Activated B cell treated with CpG ODN at 0.5 μM for 24 hours (primary cell): ENCODE data around the gene OR8K3. TPM values are rescaled to one million over a fixed set of nuclear protein-coding genes. Genes with fewer than 3 reads are reported as not detected.

Experiments
- ATAC-seq: fragments of 200-7000 bp; cut with Tn5 transposase; one replicate; pipeline ENCODE4 v1.10.0; 2021; ENCODE audit warnings: low read depth, mild to moderate bottlenecking, moderate library complexity
- CTCF ChIA-PET: fragments of 350-600 bp; sonication (Branson Sonifier 250); formaldehyde crosslinking; loops from one replicate; lab custom pipeline; 2021; ENCODE audit warnings: antibody characterized with exemption; lab: Charles Lee
- POLR2A ChIA-PET: fragments of 350-600 bp; sonication (Branson Sonifier 250); formaldehyde crosslinking; loops from one replicate; lab custom pipeline; 2021; ENCODE audit warnings: antibody characterized with exemption; lab: Charles Lee
- DNase-seq: peaks from one replicate; pipeline ENCODE4 v3.0.0; 2022
- H3K27ac Mint-ChIP-seq: one replicate; pipeline ENCODE4 v1.8.0; 2020; ENCODE audit warnings: mixed read lengths
- H3K27me3 Mint-ChIP-seq: one replicate; pipeline ENCODE4 v1.8.0; 2021; ENCODE audit warnings: mixed read lengths
- H3K36me3 Mint-ChIP-seq: one replicate; pipeline ENCODE4 v1.8.0; 2021; ENCODE audit warnings: low read depth, mixed read lengths
- H3K4me1 Mint-ChIP-seq: one replicate; pipeline ENCODE4 v1.8.0; 2021; ENCODE audit warnings: mixed read lengths
- H3K4me3 Mint-ChIP-seq: one replicate; pipeline ENCODE4 v1.8.0; 2020; ENCODE audit warnings: mild to moderate bottlenecking, mixed read lengths
- H3K9me3 Mint-ChIP-seq: one replicate; pipeline ENCODE4 v1.8.0; 2020; ENCODE audit warnings: mixed read lengths
- CTCF ChIP-seq: fragments of 200-600 bp; IDR thresholded peaks from one replicate; pipeline ENCODE4 v1.8.0; 2022; ENCODE audit warnings: antibody characterized with exemption, mild to moderate bottlenecking
- intact Hi-C: fragments of 100-400 bp; cut with micrococcal nuclease; formaldehyde crosslinking; loops from one replicate; pipeline ENCODE4 v1.15.1; 2024
- total RNA-seq: library from RNA; stranded (reverse); gene quantifications from 2 replicates; pipeline ENCODE4 v1.2.3, GENCODE V29; 2022

OR8K3 gene
- total RNA-seq, 1 donor from 2014 or later: not detected

- Mint-ChIP-seq H3K4me1 (no peaks in the 10 kb centered on the region), H3K9me3 (peaks cover 2% of the 10 kb centered on the region), H3K36me3 (no peaks in the 10 kb centered on the region), H3K27ac (no peak within 1 kb of the TSS), H3K27me3 (no peaks in the 10 kb centered on the region), H3K4me3 (no peak within 1 kb of the TSS)
- no peak for DNase-seq
- CTCF ChIA-PET: no interaction called here
- TF ChIP-seq CTCF: no peak
- intact Hi-C loops: no loop called here
- no peak for ATAC-seq
- POLR2A ChIA-PET: no interaction called here
These were observed 39.0 kb downstream of the OR8K3 start, which contains the start of gene OR8J1 for GRCh38 chr11:56353991-56354390. OR8J1 (plus strand) TSS chr11:56354291; CDS start chr11:56360247, 5,956 bp downstream.

Other genes with a start within 250 kb of the OR8K3 start
- gene OR8I2, start 221.8 kb upstream of the OR8K3 start, total RNA-seq: not detected in 2 replicates
- gene OR8H2, start 211.5 kb upstream of the OR8K3 start, total RNA-seq: not detected in 2 replicates
- not detected in 2 replicates for gene OR8H3, start 192.8 kb upstream of the OR8K3 start, total RNA-seq
- not detected in 2 replicates for gene OR8J3, start 174.9 kb upstream of the OR8K3 start, total RNA-seq
- gene OR8K5, start 154.8 kb upstream of the OR8K3 start, total RNA-seq: not detected in 2 replicates
- not detected in 2 replicates for gene OR5J2, start 138.5 kb upstream of the OR8K3 start, total RNA-seq
- not detected in 2 replicates for gene OR5T2, start 80.9 kb upstream of the OR8K3 start, total RNA-seq
- gene OR5T3, start 62.9 kb upstream of the OR8K3 start, total RNA-seq: not detected in 2 replicates
- not detected in 2 replicates for gene OR5T1, start 41.0 kb upstream of the OR8K3 start, total RNA-seq
- gene OR8H1, start 22.9 kb upstream of the OR8K3 start, total RNA-seq: not detected in 2 replicates
- not detected in 2 replicates for gene OR8K1, start 30.9 kb downstream of the OR8K3 start, total RNA-seq
- gene OR8J1, start 39.1 kb downstream of the OR8K3 start, total RNA-seq: not detected in 2 replicates
- gene OR8U1, start 60.5 kb downstream of the OR8K3 start, total RNA-seq: not detected in 2 replicates
- gene OR5AL1, start 97.6 kb downstream of the OR8K3 start, total RNA-seq: not detected in 2 replicates
- gene OR5M3, start 158.2 kb downstream of the OR8K3 start, total RNA-seq: not detected in 2 replicates
- gene OR5M8, start 176.2 kb downstream of the OR8K3 start, total RNA-seq: not detected in 2 replicates
- gene OR5M11, start 228.1 kb downstream of the OR8K3 start, total RNA-seq: not detected in 2 replicates